Heart right ventricle (tissue), 16 donors: ENCODE measurements around the gene UGT1A3. TPM values are rescaled to one million over a fixed set of nuclear protein-coding genes. Genes with fewer than 3 reads are reported as not detected.

Experiments used
- ATAC-seq, 8 donors: fragments of 200-7000 bp; cut with Tn5 transposase; one replicate each; pipeline ENCODE4 v1.9.1; 2020; ENCODE audit warnings: mild to moderate bottlenecking in 8 of 8, moderate library complexity in 8 of 8, moderate number of reproducible peaks in 1 of 8
- DNase-seq, 2 donors: peaks; one replicate each; pipeline ENCODE4 v3.0.0-alpha.2; 2020
- H3K27ac ChIP-seq, 10 donors: fragments of 200-600 bp; sonication (generic) in 2 of 10; one replicate each; pipeline versions ENCODE4 v1.5.0 to v1.8.0; 2020 to 2022; ENCODE audit warnings: mild to moderate bottlenecking in 3 of 10
- H3K27me3 ChIP-seq, 7 donors: fragments of 200-600 bp; one replicate each; pipeline ENCODE4 v1.8.0; 2021 to 2022; ENCODE audit warnings: mild to moderate bottlenecking in 2 of 7
- H3K36me3 ChIP-seq, 9 donors: fragments of 200-600 bp; sonication (generic) in 1 of 9; one replicate each; pipeline versions ENCODE4 v1.5.0 to v1.8.0; 2020 to 2022; ENCODE audit warnings: mild to moderate bottlenecking in 2 of 9
- H3K4me1 ChIP-seq, 9 donors: fragments of 200-600 bp; sonication (generic) in 1 of 9; one replicate each; pipeline versions ENCODE4 v1.5.0 to v1.8.0; 2020 to 2022; ENCODE audit warnings: mild to moderate bottlenecking in 4 of 9
- H3K4me3 ChIP-seq, 10 donors: fragments of 200-600 bp; sonication (generic) in 2 of 10; one replicate each; pipeline versions ENCODE4 v1.5.0 to v1.8.0; 2020 to 2022; ENCODE audit warnings: mild to moderate bottlenecking in 7 of 10, moderate library complexity in 2 of 10
- H3K9me3 ChIP-seq, 11 donors: fragments of 200-600 bp in 10 of 11; sonication (generic) in 2 of 11; one replicate each; pipeline versions ENCODE4 v1.5.0 to v1.8.0; 2013 to 2022; ENCODE audit warnings: mild to moderate bottlenecking in 2 of 11, control low read depth in 1 of 11, moderate library complexity in 1 of 11
- WGBS, 2 donors: extraction: QIAGEN DNeasy Blood & Tissue Kit; methylation state at CpG; one replicate each; pipeline ENCODE4 v1.1.7; 2013; ENCODE audit warnings: inconsistent platforms in 1 of 2; 5-methylcytosine and 5-hydroxymethylcytosine counted together
- intact Hi-C, 10 donors: fragments of 100-400 bp; cut with DNase I; formaldehyde crosslinking; loops; one replicate each; pipeline versions ENCODE4 v1.11.1 to v1.14.2; 2022
- polyA plus RNA-seq, 2 donors: library from polyadenylated mRNA; stranded (reverse); fragments of 200-250 nt; gene quantifications; one replicate each; pipeline ENCODE4 v1.2.3, GENCODE V29; 2013
- total RNA-seq, 10 donors: library from RNA; stranded (reverse); fragmentation: NEBNext Ultra II Directional in 3 of 10; extraction: Animal tissue kit (Norgen Biotek cat#: 25700) in 3 of 10; gene quantifications; one replicate each; pipeline versions ENCODE4 v1.2.1 to v1.2.4, GENCODE V29; 2021 to 2023
- TF ChIP-seq, protein P1 (sequence below), 9 donors: fragments of 200-600 bp; sonication (generic) in 2 of 9; IDR thresholded peaks; one replicate each; pipeline versions ENCODE4 v1.5.0 to v1.8.0; 2021 to 2022; ENCODE audit warnings: antibody characterized with exemption in 9 of 9, mild to moderate bottlenecking in 5 of 9, moderate library complexity in 1 of 9
- donor health status: Arrhythmogenic right ventricular cardiomyopathy.
- donor health status: ischemic (EF 13 %, LVEDD 7.1; RV severe dilation, severe dysfunction).
- donor health status: healthy with polysubstance abuse.
- donor health status: DM: no; HTN: yes; CAD: no.
- donor health status: DM: no; HTN: no; CAD: no.
- donor health status: ischemic (EF 25% LVEDD 6.9; RV normal size, moderate dysfunction).
- donor health status: ischemic (EF 25% LVEDD 5.7; RV mildly dilated, moderate dysfunction).
- donor health status: healthy.
- donor health status: DM: yes; HTN: yes; CAD: no.
- donor health status: Ischemic cardiomyopathy.
- donor health status: ischemic (EF 35%, LVEDD 5.7; RV mildly dilated, moderate dysfunction).
- donor health status: nonischemic (EF 11% LVEDD 7.7; RV severe dilation, severe dysfunction).
- donor health status: DM: yes; HTN: yes; CAD: no.
- donor health status: PGD.
- donor health status: ischemic (EF 29% LVEDD 5.4; RV normal size, mild dysfunction).
- donor health status: nonischemic (EF 23%, LVEDD 6.1; RV moderate dilation, normal function).

The UGT1A3 gene
- total and polyA plus RNA-seq, 12 donors = not detected

DNA sequence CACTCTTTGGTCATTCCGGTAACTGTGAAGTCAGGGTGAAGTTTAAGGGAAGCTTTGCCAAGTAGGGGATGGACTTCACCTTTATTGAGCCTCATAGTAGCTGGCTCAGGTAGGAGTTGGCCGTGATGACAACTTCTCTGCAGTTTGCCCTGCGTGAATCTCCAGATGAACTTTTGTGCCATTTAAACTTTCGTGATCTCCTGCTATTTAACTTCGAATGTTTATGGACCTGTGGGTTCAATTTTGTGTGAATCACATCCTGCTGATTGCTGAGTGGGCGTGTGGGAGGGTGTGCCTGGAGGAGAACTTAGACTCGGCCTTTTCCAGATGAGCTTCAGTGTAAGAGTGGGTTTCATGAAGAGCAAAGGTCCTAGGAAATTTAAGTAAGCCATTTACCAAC is 35.4 kb downstream of the UGT1A3 start:
- DNase-seq = no peak
- no peaks in the 10 kb centered on the region for H3K9me3 ChIP-seq
- TF ChIP-seq, protein P1, sequence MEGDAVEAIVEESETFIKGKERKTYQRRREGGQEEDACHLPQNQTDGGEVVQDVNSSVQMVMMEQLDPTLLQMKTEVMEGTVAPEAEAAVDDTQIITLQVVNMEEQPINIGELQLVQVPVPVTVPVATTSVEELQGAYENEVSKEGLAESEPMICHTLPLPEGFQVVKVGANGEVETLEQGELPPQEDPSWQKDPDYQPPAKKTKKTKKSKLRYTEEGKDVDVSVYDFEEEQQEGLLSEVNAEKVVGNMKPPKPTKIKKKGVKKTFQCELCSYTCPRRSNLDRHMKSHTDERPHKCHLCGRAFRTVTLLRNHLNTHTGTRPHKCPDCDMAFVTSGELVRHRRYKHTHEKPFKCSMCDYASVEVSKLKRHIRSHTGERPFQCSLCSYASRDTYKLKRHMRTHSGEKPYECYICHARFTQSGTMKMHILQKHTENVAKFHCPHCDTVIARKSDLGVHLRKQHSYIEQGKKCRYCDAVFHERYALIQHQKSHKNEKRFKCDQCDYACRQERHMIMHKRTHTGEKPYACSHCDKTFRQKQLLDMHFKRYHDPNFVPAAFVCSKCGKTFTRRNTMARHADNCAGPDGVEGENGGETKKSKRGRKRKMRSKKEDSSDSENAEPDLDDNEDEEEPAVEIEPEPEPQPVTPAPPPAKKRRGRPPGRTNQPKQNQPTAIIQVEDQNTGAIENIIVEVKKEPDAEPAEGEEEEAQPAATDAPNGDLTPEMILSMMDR (IDR thresholded peaks at IDR 0.05) = no peak
- H3K27ac ChIP-seq = no peak overlapping the region
- peaks cover 0 to 37% (median 12%) of the 10 kb centered on the region in 7 donors for H3K27me3 ChIP-seq
- intact Hi-C loops = no loop called here
- no peaks in the 10 kb centered on the region for H3K4me1 ChIP-seq
- 61 to 66% methylated on average over 7 of the region's 7 CpGs for WGBS, 2 donors
- no peaks in the 10 kb centered on the region for H3K36me3 ChIP-seq
- ATAC-seq = no peak
- H3K4me3 ChIP-seq = no peak overlapping the region

DNA sequence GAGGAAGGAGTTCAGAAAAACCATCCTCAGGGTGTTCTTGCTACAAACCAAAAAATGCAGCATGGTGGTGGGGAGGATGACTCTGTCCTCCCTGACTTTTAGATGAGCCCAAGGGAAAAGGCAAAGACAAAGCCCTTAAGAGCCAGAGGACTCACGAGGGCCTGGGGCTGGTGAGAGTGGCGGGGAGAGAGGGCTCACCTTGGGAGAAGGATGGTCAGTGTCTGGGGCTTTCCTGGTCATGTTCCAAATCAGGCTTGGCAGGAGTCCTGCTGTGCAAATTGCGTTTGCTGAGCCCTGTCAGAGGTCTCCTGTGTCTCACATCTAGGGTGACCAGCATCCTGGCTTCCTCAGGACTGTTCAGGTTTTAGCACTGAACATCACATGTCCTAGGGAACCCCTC is 35.9 kb downstream of the UGT1A3 start:
- Histone ChIP-seq H3K36me3 (no peaks in the 10 kb centered on the region), H3K27ac (no peak overlapping the region), H3K4me3 (no peak overlapping the region), H3K27me3 (peaks cover 0 to 37% (median 12%) of the 10 kb centered on the region in 7 donors), H3K9me3 (no peaks in the 10 kb centered on the region), H3K4me1 (no peaks in the 10 kb centered on the region)
- intact Hi-C loops = no loop called here
- WGBS, 2 donors = 54 to 58% methylated on average over 3 of the region's 3 CpGs
- ATAC-seq (no peak), DNase-seq (no peak)
- TF ChIP-seq, protein P1 (IDR thresholded peaks at IDR 0.05) = no peak

DNA sequence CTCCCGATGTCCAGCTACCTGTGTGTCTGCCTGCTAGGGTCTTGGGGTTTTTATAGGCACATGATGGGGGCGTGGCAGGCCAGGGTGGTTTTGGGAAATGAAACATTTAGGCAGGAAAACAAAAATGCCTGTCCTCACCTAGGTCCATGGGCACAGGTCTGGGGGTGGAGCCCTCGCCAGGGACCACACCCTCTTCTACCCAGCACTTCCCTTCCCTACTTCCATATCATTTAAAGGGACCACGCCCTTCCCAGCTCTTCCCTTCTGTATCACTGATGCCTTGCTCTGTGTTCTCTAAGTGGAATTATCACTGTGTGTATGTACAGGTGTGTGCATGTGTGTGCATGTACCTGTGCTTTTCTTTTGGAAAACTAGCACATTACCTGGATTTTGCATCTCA is 37.6 kb downstream of the UGT1A3 start:
- Histone ChIP-seq H3K4me1 (no peaks in the 10 kb centered on the region), H3K36me3 (no peaks in the 10 kb centered on the region), H3K9me3 (no peaks in the 10 kb centered on the region), H3K27ac (no peak overlapping the region), H3K27me3 (peaks cover 0 to 37% (median 12%) of the 10 kb centered on the region in 7 donors), H3K4me3 (no peak overlapping the region)
- WGBS, 2 donors = 70 to 72% methylated on average over 4 of the region's 4 CpGs
- TF ChIP-seq, protein P1 (IDR thresholded peaks at IDR 0.05) = no peak
- ATAC-seq (no peak), DNase-seq (no peak)
- intact Hi-C loops = no loop called here

DNA sequence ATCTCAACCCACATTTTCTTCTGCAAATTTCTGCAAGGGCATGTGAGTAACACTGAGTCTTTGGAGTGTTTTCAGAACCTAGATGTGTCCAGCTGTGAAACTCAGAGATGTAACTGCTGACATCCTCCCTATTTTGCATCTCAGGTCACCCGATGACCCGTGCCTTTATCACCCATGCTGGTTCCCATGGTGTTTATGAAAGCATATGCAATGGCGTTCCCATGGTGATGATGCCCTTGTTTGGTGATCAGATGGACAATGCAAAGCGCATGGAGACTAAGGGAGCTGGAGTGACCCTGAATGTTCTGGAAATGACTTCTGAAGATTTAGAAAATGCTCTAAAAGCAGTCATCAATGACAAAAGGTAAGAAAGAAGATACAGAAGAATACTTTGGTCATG is 39.2 kb downstream of the UGT1A3 start:
- Histone ChIP-seq H3K4me1 (no peaks in the 10 kb centered on the region), H3K9me3 (no peaks in the 10 kb centered on the region), H3K4me3 (no peak overlapping the region), H3K27me3 (peaks cover 0 to 39% (median 12%) of the 10 kb centered on the region in 7 donors), H3K36me3 (no peaks in the 10 kb centered on the region), H3K27ac (no peak overlapping the region)
- ATAC-seq (no peak), DNase-seq (no peak)
- TF ChIP-seq, protein P1 (IDR thresholded peaks at IDR 0.05) = no peak
- intact Hi-C loops = no loop called here
- 70 to 73% methylated on average over 4 of the region's 4 CpGs for WGBS, 2 donors
